HG03095 (cell line): ENCODE results near the gene QSOX2.

Experiments
- ATAC-seq: cut with Tn5 transposase; IDR thresholded peaks from one replicate; pipeline ENCODE4 v1.9.1; 2021; ENCODE audit warnings: moderate library complexity; ENCODE audit not compliant: unreplicated experiment

QSOX2 gene

GRCh38 chr9:136208675-136209074, 36.9 kb downstream of the QSOX2 start:
- ATAC-seq, result no peak

DNA sequence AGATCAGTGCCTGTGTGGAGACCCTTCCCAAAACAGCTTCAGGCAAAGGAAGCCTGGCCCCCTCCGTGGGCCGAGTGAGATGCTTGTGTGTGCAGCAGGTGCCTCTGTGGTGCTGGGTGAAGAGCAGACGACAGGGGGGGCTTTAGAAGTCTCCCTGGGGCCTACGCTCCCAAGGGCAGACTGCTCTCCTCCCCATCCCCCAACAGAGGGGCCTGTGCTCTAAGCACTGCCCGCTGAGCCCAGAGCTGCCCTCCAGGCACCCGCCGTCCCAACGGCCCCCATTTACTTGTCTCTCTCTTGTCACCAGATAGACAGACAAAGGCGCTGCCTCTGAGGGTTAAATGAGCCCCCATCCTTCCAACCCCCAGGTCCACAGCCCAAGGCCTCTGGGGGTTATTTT, 38.0 kb downstream of the QSOX2 start:
- ATAC-seq, result no peak

DNA sequence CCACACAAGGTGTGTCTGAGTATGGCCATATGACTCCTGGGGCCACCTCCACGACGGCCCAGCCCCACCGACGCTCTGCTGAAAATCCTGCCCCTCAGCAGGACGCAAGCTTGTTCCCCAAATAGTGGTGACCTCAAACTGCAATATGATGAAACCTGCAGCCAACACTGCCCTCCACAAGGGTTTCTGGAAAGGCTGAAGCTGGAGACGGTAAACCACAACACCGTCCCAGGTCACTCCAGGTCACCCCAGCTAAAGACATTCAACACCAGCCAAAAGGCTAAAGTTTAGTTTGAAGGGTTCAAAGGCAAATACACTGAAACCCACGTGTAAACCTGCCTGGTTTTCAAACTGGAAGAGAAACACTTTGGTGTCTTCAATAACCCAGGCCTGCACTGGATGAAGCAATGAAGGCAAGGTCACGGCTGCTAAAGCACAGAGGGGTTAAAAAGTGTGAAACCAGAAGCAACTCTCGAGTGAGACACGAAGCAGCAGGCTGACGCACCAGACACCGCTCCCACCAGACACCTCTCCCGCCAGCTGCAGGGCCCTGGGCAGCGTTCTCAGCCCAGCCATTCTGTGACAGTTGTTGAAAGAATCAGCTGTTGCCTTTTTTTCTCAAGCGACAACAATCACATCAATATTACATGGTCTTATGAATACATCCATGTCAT, 38.9 kb downstream of the QSOX2 start:
- no peak for ATAC-seq

- no peak for ATAC-seq
Observed at GRCh38 chr9:136205707-136205992, 40.0 kb downstream of the QSOX2 start.

GRCh38 chr9:136204838-136205706, 40.5 kb downstream of the QSOX2 start, which contains the start of gene LHX3:
TSS of gene LHX3 (minus strand) at chr9:136205128. CDS start at chr9:136205012, 116 bp downstream.
- no peak for ATAC-seq

DNA sequence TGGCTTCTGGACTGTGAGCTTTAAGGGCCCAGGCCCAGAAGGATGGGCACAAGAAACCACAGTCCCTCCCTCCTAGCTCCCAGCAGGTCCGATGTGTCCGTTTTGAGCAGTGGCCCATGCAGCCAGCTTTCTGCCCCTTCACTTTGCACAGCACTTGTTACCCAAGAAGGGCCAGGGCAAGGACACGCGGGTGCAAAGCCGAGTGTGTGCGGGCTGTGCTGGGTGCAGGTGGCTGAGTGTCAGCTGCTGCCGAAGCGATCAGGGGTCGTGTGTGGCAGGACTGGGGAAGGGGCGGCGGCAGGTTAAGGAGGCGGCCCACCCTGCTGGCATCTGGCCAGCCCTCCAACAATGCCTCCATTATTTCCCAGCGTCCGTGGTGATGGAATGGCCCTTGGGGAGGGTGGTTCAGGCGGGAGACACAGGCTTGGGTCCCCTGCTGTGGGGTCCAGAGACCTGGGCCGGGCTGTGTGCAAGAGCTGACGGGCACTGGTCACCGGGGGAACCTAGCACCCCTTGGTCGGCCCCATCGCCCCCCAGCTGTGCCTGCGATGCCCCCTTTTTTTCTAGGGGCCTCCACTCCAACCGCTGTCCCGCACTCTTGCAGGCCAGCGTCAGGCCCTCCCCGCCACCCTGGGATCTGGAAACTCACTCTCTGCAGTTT, 41.3 kb downstream of the QSOX2 start:
- no peak for ATAC-seq

DNA sequence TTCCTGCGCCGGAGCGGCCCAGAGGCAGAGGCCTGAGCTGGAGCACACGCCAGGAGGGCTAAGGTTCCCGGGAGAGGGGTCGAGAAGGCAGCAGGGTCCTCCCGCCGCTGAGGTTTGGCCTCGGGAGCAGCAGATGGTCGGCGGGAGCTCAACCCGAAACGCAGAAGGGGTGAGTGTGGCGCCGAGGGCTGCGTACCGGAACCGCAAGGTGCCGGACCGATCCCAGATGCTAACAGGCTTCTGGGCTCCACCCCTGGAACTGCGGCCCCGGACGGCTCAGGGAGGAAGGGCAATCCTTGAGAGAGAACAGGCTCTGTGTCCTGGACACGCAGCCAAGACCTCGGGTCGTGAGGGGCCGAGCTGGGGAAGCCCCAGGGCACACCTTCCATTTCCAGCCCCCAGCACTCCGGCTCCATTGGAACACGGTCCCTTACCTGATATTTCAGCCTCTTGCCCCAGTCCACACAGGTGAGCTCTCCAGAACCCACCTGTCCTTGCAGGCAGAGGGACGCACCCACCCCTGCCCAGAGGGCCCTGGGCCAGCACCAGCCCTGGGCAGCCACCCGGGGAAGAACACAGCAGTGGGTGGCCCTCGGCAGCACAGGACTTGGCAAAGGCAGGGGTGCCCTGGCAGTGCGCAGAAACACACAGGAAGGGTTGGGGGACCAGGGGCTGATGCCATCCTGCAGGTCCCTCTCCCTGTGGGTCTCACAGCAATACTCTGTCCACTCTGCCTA, 42.0 kb downstream of the QSOX2 start:
- no peak for ATAC-seq

DNA sequence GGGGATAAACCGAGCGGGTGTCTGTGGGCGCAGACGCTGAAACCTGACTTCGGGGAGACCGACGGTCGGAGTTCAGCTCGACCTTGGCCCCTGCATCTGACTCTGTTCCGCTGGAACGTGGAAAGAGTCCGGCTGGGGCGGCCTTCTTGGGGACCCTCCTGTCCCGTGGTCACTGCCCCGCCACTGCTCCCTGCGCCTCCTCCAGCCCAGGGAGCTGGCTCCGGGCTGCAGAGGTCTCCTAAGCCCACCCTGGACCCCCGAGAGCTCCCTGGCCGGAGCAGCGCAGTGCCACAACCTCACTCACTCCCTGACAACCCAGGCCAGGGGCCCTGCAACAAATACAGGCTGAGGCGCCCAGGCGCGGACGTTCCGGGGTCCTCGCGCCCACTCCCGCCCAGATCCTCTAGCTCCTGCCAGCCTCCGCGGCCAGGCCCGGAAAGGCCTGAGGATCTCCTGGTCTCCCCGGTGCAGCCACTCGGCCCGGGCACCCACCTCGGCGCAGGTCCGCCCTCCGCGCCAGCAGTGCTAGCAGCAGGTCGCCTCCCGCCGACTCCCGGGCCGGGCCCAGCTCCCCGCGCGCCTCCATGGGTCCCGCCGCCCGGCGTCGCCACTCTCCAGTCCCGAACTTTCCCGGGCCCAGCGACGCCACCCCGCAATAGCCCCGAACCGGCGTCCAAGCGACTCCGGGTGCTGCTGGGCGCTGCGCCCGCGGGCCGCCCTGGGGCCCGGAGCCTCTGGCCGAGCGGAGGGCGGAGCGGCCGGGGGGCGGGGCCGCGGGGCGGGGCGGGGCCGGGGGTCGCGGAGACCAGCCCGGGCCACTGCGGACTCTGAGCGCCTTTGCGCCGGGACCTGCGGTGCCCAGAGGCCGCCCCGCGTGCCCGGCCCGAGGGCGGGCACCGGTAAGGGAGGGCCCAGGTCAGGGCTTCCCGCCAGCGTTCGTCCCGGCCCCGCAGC, 42.9 kb downstream of the QSOX2 start:
- ATAC-seq, result no peak

- ATAC-seq, result no peak
Observed at GRCh38 chr9:136201609-136202453, 43.8 kb downstream of the QSOX2 start.

DNA sequence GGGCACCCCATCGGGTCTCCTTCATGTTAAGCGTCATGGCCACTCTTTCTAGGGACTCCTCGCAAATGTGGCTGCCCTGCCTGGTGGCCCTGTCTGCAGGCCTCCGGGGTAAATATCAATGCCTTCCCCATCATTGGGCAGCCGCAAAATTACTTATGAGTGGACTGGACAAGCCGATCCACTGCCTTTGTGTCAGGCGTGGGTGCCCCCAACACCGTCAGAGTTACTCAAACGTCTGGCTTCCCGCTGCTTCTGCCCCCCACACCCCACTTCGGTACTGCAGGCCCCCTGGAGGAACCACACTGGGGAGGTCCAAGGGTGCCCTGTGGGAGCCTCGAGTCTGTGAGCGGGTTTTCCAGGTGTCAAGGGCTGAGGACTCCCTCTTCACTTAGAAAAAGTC, 44.4 kb downstream of the QSOX2 start:
- no peak for ATAC-seq

GRCh38 chr9:136200424-136200823, 45.2 kb downstream of the QSOX2 start:
- no peak for ATAC-seq

DNA sequence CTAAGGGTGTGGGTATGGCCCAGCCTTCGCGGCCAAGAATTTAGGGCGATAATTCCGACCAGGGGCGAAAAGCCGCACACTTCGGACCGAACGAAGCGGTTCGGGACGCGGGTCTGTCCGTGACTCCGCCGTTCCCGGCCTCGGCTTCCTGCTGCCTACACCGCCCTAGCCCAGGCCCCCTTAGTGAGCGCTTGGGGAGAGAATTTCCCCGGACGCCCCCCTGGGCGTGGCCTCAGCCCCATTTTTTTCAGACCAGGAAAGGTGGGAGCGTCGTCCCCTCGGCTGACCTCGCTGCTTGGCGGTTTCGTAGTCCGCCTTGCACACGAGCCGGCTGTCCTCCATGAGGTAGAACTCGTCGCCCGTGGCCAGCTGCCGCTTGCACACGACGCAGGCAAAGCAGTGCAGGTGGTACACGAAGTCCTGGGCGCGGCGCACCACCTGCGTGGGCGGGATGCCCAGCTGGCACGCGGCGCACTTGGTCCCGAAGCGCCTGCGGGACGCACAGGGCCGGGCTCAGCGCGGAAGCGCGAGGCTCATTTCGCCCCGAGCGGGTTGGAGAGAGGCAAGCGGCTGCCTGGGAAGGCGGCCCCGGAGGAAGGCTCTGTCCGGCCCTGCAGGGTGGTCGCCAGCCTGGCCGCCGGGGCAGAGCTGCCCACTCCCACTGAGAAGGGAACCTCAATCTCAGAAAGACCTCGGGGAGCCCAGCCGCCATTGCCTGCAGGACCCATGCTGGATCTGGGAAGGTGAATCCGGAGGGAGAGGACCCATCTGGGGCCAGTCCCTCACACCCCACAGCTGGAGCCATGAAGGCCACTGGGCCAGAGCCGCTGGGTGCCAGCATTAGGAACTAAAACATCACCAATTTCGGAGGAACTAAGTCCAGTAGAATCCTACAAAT, 46.0 kb downstream of the QSOX2 start:
- no peak for ATAC-seq

DNA sequence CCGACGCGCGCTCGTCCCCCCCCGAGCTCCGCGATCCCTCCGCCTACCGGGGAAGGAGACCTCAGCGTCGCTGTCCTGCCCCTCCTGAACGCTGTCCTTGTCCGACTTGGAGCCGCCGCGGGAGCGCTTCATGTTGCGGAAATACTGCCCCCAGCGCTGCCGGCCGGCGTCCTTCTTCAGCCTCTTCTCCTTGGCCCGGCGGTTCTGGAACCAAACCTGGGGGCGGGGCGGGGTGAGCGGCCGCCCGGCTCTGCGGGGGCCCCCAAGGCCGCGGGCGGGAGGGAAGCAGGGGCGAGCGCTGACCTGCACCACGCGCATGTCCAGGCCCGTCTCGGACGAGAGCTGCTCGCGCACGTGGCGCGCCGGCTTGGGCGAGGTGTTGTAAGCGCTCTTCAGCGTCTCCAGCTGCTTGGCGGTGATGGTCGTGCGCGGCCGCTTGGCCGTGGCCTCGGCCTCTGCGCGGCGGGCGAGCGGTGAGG, 47.0 kb downstream of the QSOX2 start:
- ATAC-seq, result no peak

DNA sequence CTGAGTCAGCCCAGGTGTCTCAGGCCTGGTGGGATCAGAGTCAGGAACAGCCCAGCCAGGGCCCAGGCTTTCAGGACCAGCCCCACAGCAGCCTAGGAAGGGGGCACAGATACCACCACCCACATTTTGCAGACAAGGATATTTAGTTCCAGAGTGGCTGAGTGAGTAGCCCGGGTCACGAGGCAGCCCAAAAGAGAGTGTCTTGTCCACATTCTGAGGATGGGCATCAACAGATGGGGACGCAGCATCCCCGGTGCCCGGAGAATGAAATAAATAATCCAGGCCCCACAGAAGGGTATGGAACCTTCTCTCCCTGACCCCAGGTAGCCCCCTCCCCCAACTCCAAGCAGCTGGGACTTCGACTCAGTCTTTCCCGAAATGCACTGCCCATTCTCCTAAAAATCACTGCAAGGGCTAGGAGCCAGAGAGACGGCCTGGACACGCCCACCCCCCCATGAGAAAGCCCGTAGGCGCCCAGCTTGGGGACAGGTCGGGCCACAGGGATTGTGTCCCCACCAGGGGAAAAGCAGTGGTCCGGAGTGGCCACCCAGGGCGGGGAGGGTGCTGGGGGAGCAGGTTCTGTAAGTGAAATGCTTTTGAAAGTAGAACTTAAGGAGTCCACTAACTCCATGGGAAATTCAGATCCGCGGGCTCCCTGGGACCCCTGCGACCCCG, 47.5 kb downstream of the QSOX2 start:
- no peak for ATAC-seq

- ATAC-seq, result no peak
Observed at GRCh38 chr9:136197084-136197875, 48.3 kb downstream of the QSOX2 start.

GRCh38 chr9:136196404-136197083, 49.1 kb downstream of the QSOX2 start:
- ATAC-seq, result no peak
